HEK293T (cell line): ENCODE results near the gene CBS.
"Not testable (repeated sequence)": the region's sequence is repeated elsewhere in the genome, so short reads cannot be mapped to it uniquely, and the experiment has no call there.

Experiments used
- CTCF ChIA-PET: fragments of 350-600 bp; formaldehyde crosslinking; extraction: SDS; loops from one replicate; lab custom pipeline; 2021; ENCODE audit warnings: antibody characterized with exemption, inconsistent platforms; lab: Yijun Ruan, JAX
- POLR2A ChIA-PET: fragments of 350-600 bp; formaldehyde crosslinking; extraction: SDS; loops from one replicate; lab custom pipeline; 2020; ENCODE audit warnings: antibody characterized with exemption, inconsistent platforms; lab: Yijun Ruan, JAX
- DNase-seq: peaks from one replicate; pipeline ENCODE4 v3.0.0; 2012; ENCODE audit warnings: mixed read lengths; ENCODE audit errors: extremely low spot score

The CBS gene

DNA sequence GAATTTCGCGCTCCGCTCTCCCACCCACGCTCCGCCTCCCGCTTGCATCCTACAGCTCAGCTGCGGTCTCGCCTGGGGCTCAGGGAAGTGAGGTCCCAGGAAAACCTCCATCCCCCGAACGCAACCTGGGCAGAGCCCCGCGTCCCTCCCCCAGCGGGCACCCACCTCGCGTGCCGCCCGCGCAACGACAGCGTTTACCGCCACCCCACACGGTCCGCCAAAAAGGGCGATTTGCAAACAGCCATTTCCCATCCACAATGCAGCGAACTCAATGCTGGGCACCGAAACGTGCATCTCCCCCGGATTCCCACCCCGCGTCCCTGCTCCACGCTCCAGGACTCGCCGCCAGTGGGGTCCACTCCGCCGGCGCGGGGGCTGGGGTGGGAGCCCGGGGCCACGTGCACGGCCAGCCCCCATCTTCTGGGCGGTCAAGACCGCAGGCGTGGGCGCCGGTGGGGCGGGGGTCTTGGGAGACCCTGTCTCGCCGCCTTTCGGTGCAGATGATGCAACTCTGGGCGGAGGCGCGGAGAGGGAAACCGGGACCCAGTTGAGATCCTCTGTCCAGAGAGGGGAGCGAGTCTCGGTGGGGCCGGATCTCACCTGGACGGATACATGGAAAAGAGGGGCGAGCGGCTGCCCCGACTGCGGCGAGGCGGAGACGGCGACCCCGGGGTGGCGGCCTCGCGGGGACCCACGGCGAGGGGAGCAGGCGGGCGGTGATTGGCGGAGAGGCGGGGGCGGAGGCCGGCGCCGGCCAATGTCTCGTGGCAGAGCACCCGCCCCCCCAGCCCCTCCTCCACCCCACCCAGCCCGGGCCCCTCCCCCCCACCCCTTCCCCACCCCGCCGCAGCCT is at the start of gene CBS:
Gene CBS, minus strand, starts transcription at position 666 of the 853 bp plus-strand sequence. CDS start 3,642 bp downstream, outside the sequence.
- DNase-seq, POLR2A ChIA-PET, CTCF ChIA-PET: not testable (repeated sequence)

- CTCF ChIA-PET, POLR2A ChIA-PET, DNase-seq: not testable (repeated sequence)
Measured at GRCh38 chr21:43115956-43116355, 40.3 kb upstream of the CBS start.

GRCh38 chr21:43114483-43114882 is 38.8 kb upstream of the CBS start:
- DNase-seq, CTCF ChIA-PET, POLR2A ChIA-PET: not testable (repeated sequence)

- CTCF ChIA-PET, POLR2A ChIA-PET, DNase-seq: not testable (repeated sequence)
Measured at GRCh38 chr21:43109006-43109405, 33.4 kb upstream of the CBS start.

DNA sequence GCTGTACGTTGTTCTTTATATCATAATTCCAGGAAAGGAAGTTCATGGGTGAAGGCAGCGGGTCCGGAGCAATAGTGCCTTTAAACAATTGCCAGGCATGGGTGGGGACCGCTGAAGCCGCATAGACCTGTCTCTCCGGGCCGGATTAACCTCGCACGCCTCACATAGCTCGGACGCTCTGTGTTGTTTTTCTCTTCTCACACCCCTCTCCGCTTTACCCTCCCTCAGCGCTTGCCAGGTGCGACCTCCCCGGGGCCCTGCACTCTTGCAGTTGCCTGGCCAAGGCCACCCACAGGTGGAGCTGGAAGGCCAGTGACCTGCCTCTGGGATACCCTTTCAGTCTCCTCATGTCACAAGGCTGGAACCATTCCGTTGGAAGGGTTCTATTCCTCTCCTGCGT is 32.5 kb upstream of the CBS start:
- CTCF ChIA-PET, DNase-seq, POLR2A ChIA-PET: not testable (repeated sequence)

- CTCF ChIA-PET, DNase-seq, POLR2A ChIA-PET: not testable (repeated sequence)
Measured at GRCh38 chr21:43107794-43108137, 32.1 kb upstream of the CBS start.

- DNase-seq, CTCF ChIA-PET, POLR2A ChIA-PET: not testable (repeated sequence)
Measured at GRCh38 chr21:43106965-43107793, 31.5 kb upstream of the CBS start, which contains the start of gene U2AF1. TSS of gene U2AF1 (minus strand) at chr21:43107570. CDS start at chr21:43107494, 76 bp downstream.

DNA sequence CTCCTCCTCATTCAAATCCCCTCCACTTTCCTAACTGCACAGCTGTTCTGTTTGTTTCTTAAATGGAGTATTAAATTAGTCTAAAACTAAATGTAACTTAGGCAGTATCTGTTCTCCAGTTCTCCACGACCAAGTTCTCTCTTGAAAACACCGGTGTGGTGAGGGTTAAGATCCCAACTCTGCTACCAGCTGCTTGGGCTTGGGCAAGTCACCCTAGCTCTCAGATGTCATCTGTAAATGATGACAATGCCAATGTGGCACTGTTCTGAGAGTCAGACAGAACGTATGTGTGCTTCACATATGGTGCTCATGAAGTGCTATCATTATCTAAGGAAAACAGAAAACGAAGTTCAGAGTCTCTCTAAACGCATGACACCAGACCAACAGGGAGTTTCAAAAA is 29.0 kb upstream of the CBS start:
- POLR2A ChIA-PET, CTCF ChIA-PET, DNase-seq: not testable (repeated sequence)

DNA sequence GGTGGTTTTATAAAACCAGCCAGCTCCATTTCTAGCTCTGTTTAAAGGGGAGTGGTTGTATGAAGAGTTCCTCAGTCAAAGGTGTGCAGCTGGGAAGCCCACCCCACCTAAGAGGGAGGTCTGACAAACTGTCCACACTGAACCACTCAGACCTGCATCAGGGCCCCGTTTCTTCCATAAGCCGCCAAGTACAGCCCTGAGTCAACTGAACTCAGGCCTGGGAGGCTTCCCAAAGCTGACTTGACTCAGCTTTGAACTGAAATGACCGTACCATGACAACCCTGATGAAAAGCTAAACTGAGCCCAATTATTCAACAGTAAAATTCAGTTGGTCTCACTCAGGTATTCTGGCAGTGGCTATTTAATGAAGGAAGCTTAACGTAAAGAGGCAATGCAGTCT is 26.6 kb upstream of the CBS start:
- CTCF ChIA-PET, DNase-seq, POLR2A ChIA-PET: not testable (repeated sequence)

DNA sequence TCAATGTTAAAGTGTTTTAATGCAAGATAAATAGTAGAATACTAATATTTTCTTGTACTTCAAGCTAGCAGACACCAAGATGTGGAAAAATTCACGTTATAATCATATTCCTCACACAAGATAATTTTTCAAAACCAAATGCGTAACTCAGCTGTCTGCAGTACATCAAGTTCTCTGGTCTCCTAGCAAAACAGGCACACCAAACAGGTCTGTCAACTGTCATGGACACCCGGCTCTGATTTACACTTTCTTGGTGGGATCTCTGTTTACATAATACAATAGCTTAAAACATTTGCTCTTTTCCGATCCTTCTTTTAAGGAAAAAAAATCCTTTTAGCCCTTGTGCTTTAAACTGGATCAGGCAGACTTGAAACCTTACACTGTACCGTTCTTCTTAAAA is 26.0 kb upstream of the CBS start:
- CTCF ChIA-PET, POLR2A ChIA-PET, DNase-seq: not testable (repeated sequence)

DNA sequence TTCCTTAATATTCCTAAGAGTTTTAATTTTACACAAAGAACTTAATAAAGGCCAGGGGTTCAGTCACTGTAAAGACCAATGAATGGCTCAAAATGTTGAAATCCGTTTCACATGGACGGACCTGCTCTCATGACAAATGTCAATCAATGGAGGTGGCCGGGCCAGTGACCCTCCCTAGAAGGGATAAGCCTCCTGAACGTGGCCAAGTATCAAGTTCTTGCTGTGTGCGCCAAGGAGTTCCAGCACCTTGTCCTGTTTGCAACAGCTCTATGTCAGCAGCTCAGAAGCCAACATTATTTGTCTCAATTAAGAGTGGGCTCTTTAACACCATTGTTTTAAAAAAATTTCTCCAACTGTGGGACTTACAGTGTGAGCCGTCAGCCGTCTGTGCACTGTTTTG is 25.4 kb upstream of the CBS start:
- DNase-seq, CTCF ChIA-PET, POLR2A ChIA-PET: not testable (repeated sequence)

DNA sequence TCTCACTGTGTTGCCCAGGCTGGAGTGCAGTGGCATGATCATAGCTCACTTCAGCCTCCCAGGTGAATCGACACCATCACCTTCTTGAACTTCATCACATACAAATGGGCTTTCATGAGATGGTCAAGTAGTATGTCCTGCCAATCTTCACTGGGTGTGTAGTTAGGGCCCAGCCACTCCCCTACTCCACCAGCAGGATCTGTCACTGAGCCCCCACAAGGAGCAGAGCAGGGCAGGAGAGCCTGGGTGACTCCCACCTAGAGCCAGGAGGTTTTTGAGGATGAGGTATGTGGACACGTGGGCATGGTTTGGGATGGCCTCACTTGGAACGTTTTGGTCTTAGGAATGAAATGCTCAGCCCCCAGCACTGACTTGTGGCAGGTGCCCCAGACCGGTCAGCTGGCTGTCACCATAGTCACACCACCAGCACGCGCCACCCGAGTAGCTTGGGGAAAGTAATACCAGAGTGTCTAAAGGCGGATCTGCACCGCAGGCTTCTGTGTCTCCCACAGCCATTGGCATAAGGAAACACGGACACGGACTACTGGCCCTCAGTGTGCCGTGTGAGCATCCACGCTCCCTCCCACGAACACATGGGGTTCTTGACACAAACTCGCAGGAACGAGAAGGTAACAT is 16.5 kb upstream of the CBS start:
- CTCF ChIA-PET, DNase-seq, POLR2A ChIA-PET: not testable (repeated sequence)

DNA sequence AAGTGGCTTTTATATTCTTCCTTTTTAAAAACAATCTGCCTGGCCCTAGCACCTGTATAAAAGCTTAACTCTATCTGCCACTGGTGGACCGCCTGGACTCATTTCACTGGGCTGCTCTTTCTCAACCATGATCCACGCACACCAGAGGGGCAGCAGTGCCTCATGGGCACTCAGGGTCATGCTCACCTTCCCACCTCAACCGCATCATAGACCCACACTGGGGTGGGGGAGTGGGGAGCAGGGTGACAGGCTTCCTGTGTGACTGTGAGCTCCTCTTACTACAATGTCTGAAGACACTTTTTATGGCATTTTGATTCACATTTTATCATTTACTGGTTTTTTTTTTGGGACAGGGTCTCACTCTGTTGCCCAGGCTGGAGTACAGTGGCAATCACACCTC is 15.3 kb upstream of the CBS start:
- CTCF ChIA-PET, DNase-seq, POLR2A ChIA-PET: not testable (repeated sequence)

- POLR2A ChIA-PET, CTCF ChIA-PET, DNase-seq: not testable (repeated sequence)
Measured at GRCh38 chr21:43089463-43089862, 13.8 kb upstream of the CBS start.

DNA sequence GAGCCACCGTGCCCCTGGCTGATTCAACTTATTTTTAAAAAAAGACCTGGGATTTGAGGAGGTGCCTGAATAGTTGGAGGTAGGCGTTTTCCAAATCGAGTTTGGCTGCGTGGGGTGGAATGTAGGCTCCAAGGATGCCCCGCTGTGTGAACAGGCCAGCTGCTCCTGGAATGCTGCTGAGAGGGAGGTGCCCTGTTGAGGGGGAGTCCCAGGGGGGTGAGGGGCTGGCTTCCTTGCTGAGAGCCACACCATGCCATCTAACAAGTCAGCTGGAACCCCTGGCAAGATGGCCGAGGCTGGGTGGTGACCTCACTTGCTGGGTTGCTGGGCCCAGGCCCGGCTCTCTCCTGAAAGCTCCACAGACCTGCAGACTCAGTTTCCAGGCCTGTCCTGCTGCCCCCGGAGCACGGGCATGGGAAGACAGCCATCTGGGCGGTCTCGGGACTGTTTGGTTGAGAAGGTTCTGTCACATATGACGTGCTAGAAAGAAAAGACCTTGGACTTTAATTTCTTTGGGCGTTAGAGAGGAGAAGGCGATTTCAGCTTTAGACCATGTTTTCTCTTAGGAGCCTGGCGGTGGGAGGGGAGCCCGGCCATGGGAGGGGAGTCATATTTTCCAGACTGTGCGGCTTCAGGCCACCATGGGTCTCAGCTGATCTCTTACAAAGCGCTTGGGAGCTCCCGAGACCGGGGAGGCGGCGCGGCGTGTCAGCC is 7.1 kb upstream of the CBS start:
- DNase-seq, CTCF ChIA-PET, POLR2A ChIA-PET: not testable (repeated sequence)

GRCh38 chr21:43076643-43077042 is 1.0 kb upstream of the CBS start:
- DNase-seq, CTCF ChIA-PET, POLR2A ChIA-PET: not testable (repeated sequence)

DNA sequence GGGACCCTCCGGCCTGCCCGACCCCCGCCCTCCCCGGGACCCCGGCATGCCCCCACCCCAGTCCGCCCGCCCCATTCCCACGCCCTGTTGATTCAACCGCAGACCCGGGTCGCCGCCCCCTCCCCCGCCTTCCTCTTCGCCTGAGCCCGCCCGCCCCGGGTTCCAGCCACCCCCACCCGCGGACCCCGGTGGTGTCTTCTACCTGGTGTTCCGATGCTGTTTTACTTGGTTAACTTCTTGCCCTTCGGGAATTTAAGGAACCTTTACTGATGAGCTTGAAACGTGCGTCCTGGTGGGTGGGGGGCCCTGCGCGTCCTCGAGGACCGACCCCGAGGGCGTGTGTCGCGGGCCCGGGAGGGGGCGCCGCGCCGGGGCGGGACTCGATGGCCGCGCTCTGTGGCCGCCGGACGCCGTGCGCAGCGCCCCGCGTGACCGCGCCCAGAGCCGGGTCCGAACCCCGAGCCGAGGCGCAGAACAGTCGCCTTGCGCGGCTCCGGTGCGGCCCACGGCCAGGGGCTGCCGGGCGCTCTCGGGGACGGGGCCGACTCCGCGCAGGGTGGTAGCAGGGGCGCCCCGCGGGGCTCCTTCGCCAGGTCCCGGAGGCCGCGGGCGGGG is 495 bp upstream of the CBS start:
- POLR2A ChIA-PET, CTCF ChIA-PET, DNase-seq: not testable (repeated sequence)
